GM12892 (cell line): ENCODE measurements around the gene RORB.
A peak's percentile ranks its signal among the peaks of the same experiment; 100 is the strongest.

ENCODE experiments used
- DNase-seq: peaks from one replicate; pipeline ENCODE4 v3.0.0; 2011; ENCODE audit not compliant: insufficient read length
- FAIRE-seq: peaks from 2 replicates; lab custom pipeline; 2011; peaks lifted over from hg19 to GRCh38; lab: Jason Lieb, UNC
- POLR2A ChIP-seq: IDR thresholded peaks from 2 replicates; pipeline ENCODE4 v1.6.1; 2011; ENCODE audit warnings: low read depth, low read length, control low read depth
- POLR2AphosphoS5 ChIP-seq: IDR thresholded peaks from 2 replicates; pipeline ENCODE4 v1.6.1; 2011; ENCODE audit warnings: low read depth, low read length, control low read depth
- TAF1 ChIP-seq: IDR thresholded peaks from 2 replicates; pipeline ENCODE4 v1.6.1; 2011; ENCODE audit warnings: low read depth, mild to moderate bottlenecking, control low read depth, low read length, borderline replicate concordance

RORB gene

DNA sequence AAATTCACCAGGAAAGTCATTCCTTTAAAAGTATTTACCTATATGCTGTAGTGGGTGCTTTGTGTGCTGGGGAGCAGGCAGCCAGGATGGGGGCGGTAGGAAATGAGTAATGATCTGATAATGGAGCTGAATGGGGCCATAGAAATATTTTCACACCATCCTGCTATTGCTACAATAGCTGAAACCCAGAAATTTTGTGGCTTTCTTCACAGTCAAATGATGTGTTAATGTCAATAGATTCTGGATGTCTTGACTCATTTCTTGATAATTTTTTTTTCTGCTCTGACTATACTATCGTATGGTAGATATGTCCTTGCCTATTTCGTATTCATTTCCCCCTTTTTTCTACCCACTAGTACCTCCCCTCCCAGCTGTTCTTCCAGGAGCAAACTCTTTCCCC is 59.5 kb downstream of the RORB start:
- no peak for FAIRE-seq
- TF ChIP-seq POLR2A (no peak), TAF1 (no peak), POLR2AphosphoS5 (no peak)
- DNase-seq = no peak

DNA sequence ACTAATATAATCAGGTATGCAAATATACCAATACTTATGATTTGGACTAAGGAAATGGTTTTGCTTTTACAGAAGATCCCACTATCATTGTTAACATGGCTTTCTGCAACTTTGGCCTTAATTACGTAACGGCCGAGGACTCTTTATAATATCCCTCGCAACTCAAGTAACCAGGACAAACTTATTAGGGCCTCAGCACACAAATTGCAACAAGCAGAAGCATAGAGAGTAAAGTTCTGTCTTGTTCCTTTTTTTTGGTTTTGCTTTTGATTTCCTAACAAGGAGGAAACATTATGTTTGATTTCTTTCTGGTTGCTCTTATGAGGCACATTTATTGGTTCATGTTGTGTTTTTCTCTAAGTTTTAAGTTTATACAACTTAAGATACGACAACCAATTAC is 60.4 kb downstream of the RORB start:
- FAIRE-seq (no peak), DNase-seq (no peak)
- TF ChIP-seq POLR2A (no peak), POLR2AphosphoS5 (no peak), TAF1 (no peak)

DNA sequence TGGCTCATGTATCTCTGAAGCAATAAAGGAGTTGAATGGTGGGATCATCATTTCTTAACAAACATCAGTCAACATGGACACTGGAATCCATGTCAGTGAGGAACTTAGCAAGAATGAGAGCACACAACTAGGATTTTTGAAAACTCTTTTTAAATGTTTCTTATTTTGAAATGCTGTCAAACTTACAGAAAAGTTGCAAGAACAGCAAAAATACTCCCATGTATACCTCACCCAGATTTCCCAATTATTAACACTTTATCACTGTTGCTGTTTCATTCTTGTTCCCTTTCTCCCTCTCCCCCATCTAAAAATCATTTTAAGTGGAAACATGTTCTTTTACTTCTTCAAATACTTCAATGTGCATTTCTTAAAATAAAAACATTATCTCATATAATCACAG is 65.5 kb downstream of the RORB start:
- no peak for TF ChIP-seq POLR2AphosphoS5
- no peak for TF ChIP-seq TAF1
- no peak for TF ChIP-seq POLR2A
- FAIRE-seq = no peak

DNA sequence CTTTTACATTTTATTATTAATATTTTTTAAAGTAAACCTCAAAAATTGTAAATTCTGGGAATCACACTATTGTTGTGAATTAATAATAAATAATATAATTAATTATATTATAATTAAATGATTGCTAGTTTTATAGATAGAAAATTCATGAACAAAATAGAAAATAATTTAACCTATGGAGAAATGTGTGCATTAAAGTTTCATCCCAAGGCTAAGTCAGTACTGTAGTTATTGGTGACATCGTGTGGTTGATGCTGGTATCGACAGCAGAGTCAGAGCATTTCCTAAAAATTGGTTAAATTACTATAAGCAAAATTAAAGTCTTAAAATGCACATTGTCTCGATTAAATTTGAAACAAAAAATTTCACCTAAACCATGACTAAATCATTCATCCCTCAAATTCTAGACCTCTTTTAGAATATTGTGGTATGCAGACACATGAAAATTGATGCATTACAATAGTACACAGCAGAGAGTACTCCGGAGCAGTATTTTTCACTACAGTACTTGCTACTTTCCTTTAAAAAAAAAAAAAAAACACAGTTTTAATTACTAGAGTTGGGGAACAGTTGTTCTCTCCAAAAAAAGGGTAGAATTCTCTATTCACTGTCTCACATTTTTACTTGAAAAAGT is 73.9 kb downstream of the RORB start:
- FAIRE-seq (peak; percentile 5), DNase-seq (no peak)
- TF ChIP-seq POLR2A = no peak
- no peak for TF ChIP-seq POLR2AphosphoS5
- TF ChIP-seq TAF1 = no peak

More for the DNA sequence above, 65.5 kb downstream of the RORB start:
- no peak for DNase-seq

DNA sequence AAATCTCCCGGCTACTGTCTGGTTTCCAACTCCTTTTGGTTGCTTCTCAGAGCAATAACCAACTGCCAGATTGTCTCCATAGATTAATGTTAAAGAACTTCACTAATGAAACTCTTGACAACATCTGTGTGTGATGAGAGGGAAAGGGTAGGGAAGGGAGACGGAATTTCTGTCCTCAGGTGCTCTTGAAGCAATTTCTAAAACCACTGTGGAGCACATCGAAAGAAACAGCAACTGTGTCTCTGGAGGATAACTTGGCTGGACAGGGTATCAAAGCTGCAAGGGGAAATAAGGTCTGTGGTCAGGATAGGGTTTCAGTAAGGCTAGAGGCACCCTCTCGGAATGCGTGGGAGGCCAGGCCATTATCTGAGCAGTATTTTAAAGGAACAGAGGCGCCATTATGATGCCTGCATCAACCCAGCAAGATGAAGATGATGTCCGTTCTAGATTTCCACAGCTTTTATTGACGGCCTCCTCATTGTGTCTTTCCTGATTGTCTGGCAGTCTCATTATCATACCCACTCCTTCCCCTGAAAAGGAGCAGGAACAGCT is 76.6 kb downstream of the RORB start:
- DNase-seq (no peak), FAIRE-seq (peak; percentile 73)
- no peak for TF ChIP-seq POLR2AphosphoS5
- no peak for TF ChIP-seq POLR2A
- TF ChIP-seq TAF1 = no peak

DNA sequence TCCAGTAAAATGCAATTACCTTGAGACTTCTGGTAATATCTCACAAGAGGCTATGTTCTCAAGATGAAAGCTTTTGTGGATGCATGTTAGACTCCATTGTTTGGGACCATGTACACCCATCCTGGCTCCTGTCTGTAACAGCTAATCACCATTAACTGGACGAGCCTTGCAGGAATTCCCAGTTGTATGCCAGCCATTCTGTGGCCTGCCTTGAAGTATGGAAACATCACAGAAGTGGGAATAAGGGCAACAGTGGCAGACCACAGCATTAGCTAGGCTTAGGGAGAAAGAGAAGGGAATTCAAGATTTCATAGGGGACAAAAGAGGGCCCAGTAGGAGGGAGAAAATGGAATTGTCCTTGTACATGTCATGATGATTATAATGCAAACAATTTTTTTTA is 79.0 kb downstream of the RORB start:
- FAIRE-seq = no peak
- DNase-seq = no peak
- TF ChIP-seq POLR2A = no peak
- TF ChIP-seq POLR2AphosphoS5 = no peak
- TF ChIP-seq TAF1 = no peak

DNA sequence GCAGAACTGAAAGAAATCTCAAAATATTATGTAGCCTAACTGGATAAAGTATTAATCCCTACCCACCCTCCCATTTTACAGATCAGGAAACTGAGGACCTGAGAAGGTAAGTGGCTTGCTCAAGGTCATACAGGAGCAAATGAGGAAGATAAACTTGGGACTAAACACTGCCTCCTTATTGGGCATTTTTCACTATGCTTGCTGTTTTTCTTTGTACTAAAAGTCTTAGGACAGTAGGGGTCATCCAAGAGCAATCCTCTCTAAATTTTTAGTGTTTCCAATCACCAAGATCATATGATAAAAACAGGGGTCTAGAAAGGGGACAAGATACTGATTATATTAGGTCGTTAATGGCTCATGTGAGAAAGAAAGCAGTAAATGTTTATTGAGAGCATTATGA is 80.8 kb downstream of the RORB start:
- no peak for FAIRE-seq
- no peak for DNase-seq

DNA sequence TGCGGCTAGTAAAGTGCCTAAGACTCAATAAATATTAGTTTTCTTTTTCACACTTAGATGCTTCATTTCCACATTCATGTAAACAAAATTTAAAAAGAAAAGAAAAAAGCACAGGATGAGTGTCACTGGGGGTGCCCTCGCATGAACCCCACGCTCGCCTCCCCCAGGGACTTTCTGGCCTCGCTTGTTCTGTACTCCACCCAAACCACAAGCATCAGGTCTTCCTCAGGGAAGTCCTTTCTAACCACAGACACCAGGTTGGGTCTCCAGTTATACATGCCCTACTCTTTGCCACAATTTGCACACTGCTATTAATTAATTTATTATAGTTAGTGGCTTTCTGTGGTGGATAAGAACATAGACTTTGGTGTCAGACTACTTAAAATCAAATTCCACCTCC is 92.4 kb downstream of the RORB start:
- TF ChIP-seq POLR2A (no peak), POLR2AphosphoS5 (no peak), TAF1 (no peak)
- DNase-seq (no peak), FAIRE-seq (no peak)

More for the DNA sequence above, 80.8 kb downstream of the RORB start:
- TF ChIP-seq POLR2AphosphoS5 = no peak
- no peak for TF ChIP-seq TAF1
- no peak for TF ChIP-seq POLR2A

DNA sequence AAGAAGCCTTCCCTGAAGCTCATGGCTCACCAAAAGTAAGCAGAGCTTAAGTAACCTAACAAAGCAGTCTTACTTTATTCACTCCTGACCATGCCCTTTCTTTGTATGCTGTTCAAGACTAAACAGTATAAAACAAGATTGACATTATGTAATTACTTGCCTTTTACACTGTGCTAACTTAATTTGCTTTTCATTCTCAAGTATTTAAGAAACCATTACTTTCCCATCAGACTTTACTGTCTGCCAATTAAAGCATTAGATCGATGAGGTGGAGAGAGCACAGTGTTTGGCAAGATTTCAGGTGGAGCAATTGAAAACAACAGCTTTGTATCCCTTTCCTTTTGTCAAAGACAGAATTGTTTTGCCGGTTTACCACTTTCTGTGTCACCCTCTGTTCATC is 98.2 kb downstream of the RORB start:
- TF ChIP-seq TAF1 (no peak), POLR2A (no peak)
- DNase-seq (no peak), FAIRE-seq (no peak)

DNA sequence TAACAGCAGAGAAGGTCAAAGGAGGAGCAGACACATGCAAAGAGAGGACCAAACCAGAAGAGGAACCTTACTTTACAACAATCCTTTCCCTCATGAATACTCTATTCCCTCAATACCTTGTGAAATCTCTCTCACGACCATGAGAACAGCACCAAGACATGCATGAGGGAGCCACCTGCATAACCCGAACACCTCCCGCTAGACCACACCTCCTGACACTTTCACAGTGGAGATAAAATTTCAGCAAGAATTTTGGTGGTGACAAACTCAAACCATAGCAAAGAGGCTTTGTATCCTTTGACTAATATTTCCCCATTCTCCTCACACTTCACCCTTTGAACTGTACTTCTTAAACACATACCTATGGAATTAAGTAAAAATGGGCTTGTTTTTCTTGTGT is 101.7 kb downstream of the RORB start:
- TF ChIP-seq TAF1 (no peak), POLR2A (no peak), POLR2AphosphoS5 (no peak)
- no peak for DNase-seq
- FAIRE-seq = no peak

DNA sequence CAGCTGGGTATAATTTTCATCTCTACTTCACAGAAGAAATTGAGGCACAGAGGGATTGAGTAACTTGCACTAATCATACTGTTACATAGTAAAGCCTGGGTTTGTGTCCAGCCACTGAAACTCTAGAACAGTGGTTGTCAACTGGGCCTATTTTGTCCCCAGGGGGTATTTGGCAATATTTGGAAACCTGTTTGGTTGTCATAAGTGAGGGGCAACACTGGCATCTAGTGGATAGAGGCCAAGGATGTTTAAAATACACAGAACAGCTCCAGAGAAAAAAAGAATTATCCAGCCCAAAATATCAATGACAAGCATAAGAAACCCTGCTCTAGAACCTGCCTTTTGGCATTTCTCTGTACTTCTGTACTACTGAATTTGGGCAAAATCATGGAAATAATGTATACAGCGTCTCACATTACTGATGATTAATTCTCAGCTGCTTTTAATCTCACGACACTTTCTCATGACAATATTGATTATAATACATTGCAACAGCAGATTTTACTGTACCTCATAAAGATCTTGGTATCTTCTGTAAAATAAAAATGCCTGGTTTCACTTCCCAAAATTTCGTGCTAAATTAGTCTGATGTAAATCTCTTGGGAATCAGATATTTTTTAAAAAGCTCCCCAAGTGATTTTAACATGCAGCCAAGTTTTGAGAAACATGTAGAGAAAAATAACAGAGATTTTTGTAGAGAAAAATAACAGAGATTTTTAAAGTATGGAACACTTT is 112.7 kb downstream of the RORB start:
- FAIRE-seq = no peak
- DNase-seq = no peak
- TF ChIP-seq POLR2A (no peak), TAF1 (no peak), POLR2AphosphoS5 (no peak)

DNA sequence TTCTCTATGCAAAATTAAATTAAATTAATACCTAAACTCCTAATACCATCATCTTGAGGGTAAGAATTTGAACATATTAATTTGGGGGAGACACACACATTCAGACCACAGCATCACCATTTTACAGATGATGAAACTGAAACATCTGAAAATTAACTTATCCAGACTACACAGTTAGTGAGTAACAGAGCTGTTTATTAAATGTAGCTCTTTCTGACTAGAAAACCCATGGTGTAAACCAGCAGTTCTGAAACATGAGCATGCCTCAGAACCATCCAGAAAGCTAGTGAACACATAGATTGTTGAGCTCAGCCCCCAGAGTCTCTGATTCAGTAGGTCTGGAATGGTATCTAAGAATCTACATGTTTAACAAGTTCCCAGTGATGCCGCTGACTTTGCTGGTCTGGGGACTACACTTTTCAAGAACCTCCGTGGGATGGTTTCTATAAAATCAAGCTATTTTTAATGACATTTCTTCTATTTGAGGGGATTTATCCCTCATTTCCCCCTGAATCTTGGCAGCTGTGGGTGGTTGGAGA is 113.5 kb downstream of the RORB start:
- TF ChIP-seq TAF1 (no peak), POLR2AphosphoS5 (no peak)
- FAIRE-seq (no peak), DNase-seq (no peak)
